ACC112 (cell line): ENCODE results near the gene PRRG4.

Source experiments
- H2AFZ ChIP-seq: fragments of 200-600 bp; sonication (generic); one replicate; pipeline ENCODE4 v1.6.0; 2017; ENCODE audit warnings: antibody characterized with exemption, low read length; ENCODE audit not compliant: unreplicated experiment
- H3K27ac ChIP-seq: fragments of 200-600 bp; sonication (generic); 2 replicates; pipeline ENCODE4 v1.5.1; 2014; ENCODE audit warnings: low read depth, mild to moderate bottlenecking, antibody characterized with exemption, low read length, moderate library complexity
- H3K27me3 ChIP-seq: fragments of 200-600 bp; sonication (generic); 2 replicates; pipeline ENCODE4 v1.6.1; 2014; ENCODE audit warnings: mild to moderate bottlenecking, antibody characterized with exemption, low read length, moderate library complexity, mixed read lengths; ENCODE audit not compliant: insufficient read depth
- H3K36me3 ChIP-seq: fragments of 200-600 bp; sonication (generic); 2 replicates; pipeline ENCODE4 v1.6.1; 2016; ENCODE audit warnings: mild to moderate bottlenecking, antibody characterized with exemption, low read length, moderate library complexity, mixed read lengths; ENCODE audit not compliant: insufficient read depth
- H3K4me1 ChIP-seq: fragments of 200-600 bp; sonication (generic); one replicate; pipeline ENCODE4 v1.6.1; 2016; ENCODE audit warnings: low read length, mixed read lengths; ENCODE audit not compliant: insufficient read depth, unreplicated experiment, control insufficient read depth
- H3K4me3 ChIP-seq: fragments of 200-600 bp; sonication (generic); 2 replicates; pipeline ENCODE4 v1.5.1; 2014; ENCODE audit warnings: mild to moderate bottlenecking, low read depth, low read length
- H3K79me2 ChIP-seq: fragments of 200-600 bp; sonication (generic); one replicate; pipeline ENCODE4 v1.6.0; 2016; ENCODE audit warnings: low read length; ENCODE audit not compliant: control insufficient read depth, unreplicated experiment, insufficient read depth

The PRRG4 gene

GRCh38 chr11:32893093-32893342 lies 63.3 kb downstream of the PRRG4 start:
- Histone ChIP-seq H3K27ac (peak overlapping the region; percentile 78; the same call in 1 of the 2 replicates), H2AFZ (peak overlapping the region; percentile 70), H3K36me3 (no peaks in the 10 kb centered on the region), H3K4me1 (peaks cover 11% of the 10 kb centered on the region), H3K79me2 (peaks cover 48% of the 10 kb centered on the region), H3K27me3 (no peaks in the 10 kb centered on the region), H3K4me3 (peak overlapping the region; percentile 84)

- Histone ChIP-seq H3K27me3 (no peaks in the 10 kb centered on the region), H3K27ac (peak overlapping the region; percentile 78), H3K79me2 (peaks cover 51% of the 10 kb centered on the region), H2AFZ (peak overlapping the region; percentile 70), H3K4me3 (peak overlapping the region; percentile 84), H3K4me1 (peaks cover 10% of the 10 kb centered on the region), H3K36me3 (no peaks in the 10 kb centered on the region)
Measured at GRCh38 chr11:32893343-32894148, 63.8 kb downstream of the PRRG4 start.

- Histone ChIP-seq H3K4me3 (peak overlapping the region; percentile 84), H3K4me1 (peaks cover 4% of the 10 kb centered on the region), H3K27ac (peak overlapping the region; percentile 78), H3K79me2 (peaks cover 58% of the 10 kb centered on the region), H3K36me3 (no peaks in the 10 kb centered on the region), H3K27me3 (no peaks in the 10 kb centered on the region), H2AFZ (peak overlapping the region; percentile 34)
Measured at GRCh38 chr11:32894149-32894827, 64.6 kb downstream of the PRRG4 start.

- H3K27me3 ChIP-seq, result no peaks in the 10 kb centered on the region
- H2AFZ ChIP-seq, result peak overlapping the region; percentile 34
- H3K36me3 ChIP-seq, result no peaks in the 10 kb centered on the region
- H3K27ac ChIP-seq, result peak overlapping the region; percentile 78
- H3K4me3 ChIP-seq, result peak overlapping the region; percentile 84
- peaks cover 4% of the 10 kb centered on the region for H3K4me1 ChIP-seq
- H3K79me2 ChIP-seq, result peaks cover 64% of the 10 kb centered on the region
Measured at GRCh38 chr11:32894921-32895320, 65.2 kb downstream of the PRRG4 start.

GRCh38 chr11:32895471-32895870 lies 65.7 kb downstream of the PRRG4 start:
- H3K36me3 ChIP-seq, result no peaks in the 10 kb centered on the region
- peak overlapping the region; percentile 84; the same call in 1 of the 2 replicates for H3K4me3 ChIP-seq
- H3K79me2 ChIP-seq, result peaks cover 69% of the 10 kb centered on the region
- H2AFZ ChIP-seq, result no peak overlapping the region
- H3K4me1 ChIP-seq, result peaks cover 4% of the 10 kb centered on the region
- no peak overlapping the region for H3K27ac ChIP-seq
- H3K27me3 ChIP-seq, result no peaks in the 10 kb centered on the region

- no peak overlapping the region for H2AFZ ChIP-seq
- H3K27ac ChIP-seq, result no peak overlapping the region
- peaks cover 82% of the 10 kb centered on the region for H3K79me2 ChIP-seq
- no peak overlapping the region for H3K4me3 ChIP-seq
- H3K36me3 ChIP-seq, result no peaks in the 10 kb centered on the region
- no peaks in the 10 kb centered on the region for H3K27me3 ChIP-seq
- H3K4me1 ChIP-seq, result peaks cover 4% of the 10 kb centered on the region
Measured at GRCh38 chr11:32897103-32897502, 67.4 kb downstream of the PRRG4 start.

GRCh38 chr11:32899438-32899837 lies 69.7 kb downstream of the PRRG4 start:
- Histone ChIP-seq H2AFZ (no peak overlapping the region), H3K27me3 (no peaks in the 10 kb centered on the region), H3K27ac (no peak overlapping the region), H3K36me3 (no peaks in the 10 kb centered on the region), H3K4me1 (peaks cover 4% of the 10 kb centered on the region), H3K4me3 (no peak overlapping the region), H3K79me2 (peaks cover 85% of the 10 kb centered on the region)

GRCh38 chr11:32902089-32902665 lies 72.5 kb downstream of the PRRG4 start:
- H3K27me3 ChIP-seq, result no peaks in the 10 kb centered on the region
- H2AFZ ChIP-seq, result no peak overlapping the region
- H3K79me2 ChIP-seq, result peaks cover 80% of the 10 kb centered on the region
- H3K4me1 ChIP-seq, result peaks cover 3% of the 10 kb centered on the region
- no peak overlapping the region for H3K27ac ChIP-seq
- H3K4me3 ChIP-seq, result no peak overlapping the region
- H3K36me3 ChIP-seq, result no peaks in the 10 kb centered on the region

GRCh38 chr11:32905028-32905667 lies 75.4 kb downstream of the PRRG4 start:
- no peak overlapping the region for H3K4me3 ChIP-seq
- no peak overlapping the region for H3K27ac ChIP-seq
- no peak overlapping the region for H2AFZ ChIP-seq
- H3K79me2 ChIP-seq, result peaks cover 80% of the 10 kb centered on the region
- H3K4me1 ChIP-seq, result peaks cover 3% of the 10 kb centered on the region
- no peaks in the 10 kb centered on the region; the same call in none of the 2 replicates for H3K36me3 ChIP-seq
- H3K27me3 ChIP-seq, result no peaks in the 10 kb centered on the region
